Mucosa of rectum (tissue), 2 donors: ENCODE results near the gene SHH.
A peak's percentile ranks its signal among the peaks of the same experiment; 100 is the strongest.

ENCODE experiments used
- H3K27ac ChIP-seq, 2 donors: one replicate each; pipeline ENCODE4 v1.7.0; 2013; ENCODE audit warnings: inconsistent platforms in 2 of 2, low read depth in 2 of 2, low read length in 2 of 2
- H3K27me3 ChIP-seq, 2 donors: one replicate each; pipeline ENCODE4 v1.7.0; 2013; ENCODE audit warnings: low read length in 2 of 2; ENCODE audit not compliant: control insufficient read depth in 2 of 2, insufficient read depth in 2 of 2
- H3K36me3 ChIP-seq, 2 donors: one replicate each; pipeline ENCODE4 v1.7.0; 2013; ENCODE audit warnings: low read length in 2 of 2; ENCODE audit not compliant: control insufficient read depth in 2 of 2, insufficient read depth in 2 of 2
- H3K4me1 ChIP-seq, 2 donors: one replicate each; pipeline ENCODE4 v1.7.0; 2013; ENCODE audit warnings: low read length in 2 of 2, mild to moderate bottlenecking in 1 of 2; ENCODE audit not compliant: control insufficient read depth in 2 of 2, insufficient read depth in 2 of 2
- H3K4me3 ChIP-seq, 2 donors: one replicate each; pipeline ENCODE4 v1.7.0; 2013; ENCODE audit warnings: low read length in 2 of 2
- H3K9ac ChIP-seq, 2 donors: one replicate each; pipeline ENCODE4 v1.7.0; 2013; ENCODE audit warnings: low read length in 2 of 2, low read depth in 1 of 2, mild to moderate bottlenecking in 1 of 2
- H3K9me3 ChIP-seq, 2 donors: one replicate each; pipeline ENCODE4 v1.7.0; 2013; ENCODE audit warnings: low read length in 2 of 2; ENCODE audit not compliant: control insufficient read depth in 2 of 2
- donor health status: healthy.
- donor health status: Normal muscosa, but diverticular disease.

The SHH gene

DNA sequence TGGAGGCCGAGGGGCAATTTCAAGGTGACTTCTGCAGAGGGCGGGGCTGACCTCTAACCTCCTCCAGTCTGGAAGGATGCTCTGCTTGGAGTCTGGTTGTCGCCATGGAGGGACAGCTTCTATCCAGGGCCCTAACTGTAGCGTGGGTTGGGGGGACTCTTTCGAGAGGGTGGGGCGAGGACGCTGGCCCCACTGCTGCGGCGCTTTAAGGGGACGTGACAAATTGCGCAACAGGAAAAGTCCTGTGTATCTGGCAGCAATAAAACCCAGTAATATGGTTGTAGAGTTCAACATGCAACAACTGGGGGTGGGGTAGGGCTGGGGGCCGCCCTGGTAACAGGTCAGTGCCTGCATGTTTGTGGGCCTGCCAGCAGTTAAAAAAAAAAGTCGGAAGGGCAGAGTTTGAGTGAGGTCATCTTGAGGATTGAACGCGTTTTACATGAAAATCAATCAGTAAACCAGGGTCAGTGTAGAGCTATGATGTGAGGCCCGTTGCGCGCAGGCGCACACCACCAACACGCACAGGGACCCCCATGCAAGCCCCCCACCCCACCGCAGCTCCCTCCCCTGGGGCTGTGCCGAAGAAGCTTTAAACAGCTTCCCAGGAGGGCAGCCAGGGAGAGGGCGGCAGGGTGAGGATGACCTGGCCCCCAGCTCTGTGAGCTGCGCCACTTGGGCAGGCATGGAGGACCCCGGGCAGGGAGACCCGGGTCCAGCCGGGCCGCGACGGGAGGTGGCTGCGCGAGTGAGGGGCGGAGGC, 4.3 kb downstream of the SHH start:
- Histone ChIP-seq H3K27me3 (peaks cover 26 to 29% of the 10 kb centered on the region in 2 donors), H3K4me1 (peaks cover 28 to 38% of the 10 kb centered on the region in 2 donors), H3K36me3 (no peaks in the 10 kb centered on the region), H3K27ac (peak overlapping the region; percentile 82 to 83), H3K4me3 (peak overlapping the region; percentile 63 to 66), H3K9me3 (no peaks in the 10 kb centered on the region), H3K9ac (peak overlapping the region; percentile 60 to 76)

DNA sequence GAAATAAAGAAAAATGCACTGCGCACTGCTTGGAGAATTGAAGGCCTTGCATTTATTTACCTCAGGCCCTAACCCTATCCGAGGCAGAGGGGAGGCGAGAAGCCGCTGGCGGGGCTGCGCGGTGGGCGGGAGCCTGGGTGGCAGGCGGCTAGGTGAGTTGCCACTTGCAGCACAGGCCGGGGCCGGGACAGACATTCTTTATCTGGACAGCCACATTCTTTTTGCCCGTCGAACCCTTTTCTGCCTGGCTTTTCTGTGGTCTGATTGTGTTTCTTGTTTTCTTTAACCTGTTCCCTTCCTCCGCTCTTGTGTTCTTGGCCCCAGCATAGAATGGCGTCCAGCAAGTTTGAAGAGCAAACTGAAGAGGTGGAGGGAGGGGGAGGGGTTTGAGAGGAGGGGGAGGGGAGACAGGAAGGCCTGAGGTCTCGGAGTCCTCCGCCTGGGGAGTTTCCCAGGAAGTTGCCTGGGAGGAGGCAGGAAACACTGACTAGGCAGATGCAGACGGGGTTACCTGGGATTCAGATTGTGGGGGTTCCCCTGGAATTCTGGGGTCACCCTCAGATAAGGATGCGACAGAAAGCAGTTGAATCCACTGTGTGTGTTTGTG, 5.1 kb downstream of the SHH start:
- H3K9ac ChIP-seq: no peak overlapping the region
- peak overlapping the region; percentile 48 to 52 for H3K27ac ChIP-seq
- no peaks in the 10 kb centered on the region for H3K9me3 ChIP-seq
- H3K4me1 ChIP-seq: peaks cover 28 to 36% of the 10 kb centered on the region in 2 donors
- H3K36me3 ChIP-seq: no peaks in the 10 kb centered on the region
- no peak overlapping the region for H3K4me3 ChIP-seq
- H3K27me3 ChIP-seq: peaks cover 18 to 24% of the 10 kb centered on the region in 2 donors

- Histone ChIP-seq H3K27me3 (peaks cover 9 to 17% of the 10 kb centered on the region in 2 donors), H3K9me3 (no peaks in the 10 kb centered on the region), H3K4me1 (peaks cover 27% of the 10 kb centered on the region in 2 donors), H3K27ac (no peak overlapping the region), H3K9ac (no peak overlapping the region), H3K36me3 (no peaks in the 10 kb centered on the region), H3K4me3 (no peak overlapping the region)
Measured at GRCh38 chr7:155806096-155806871, 6.0 kb downstream of the SHH start.

DNA sequence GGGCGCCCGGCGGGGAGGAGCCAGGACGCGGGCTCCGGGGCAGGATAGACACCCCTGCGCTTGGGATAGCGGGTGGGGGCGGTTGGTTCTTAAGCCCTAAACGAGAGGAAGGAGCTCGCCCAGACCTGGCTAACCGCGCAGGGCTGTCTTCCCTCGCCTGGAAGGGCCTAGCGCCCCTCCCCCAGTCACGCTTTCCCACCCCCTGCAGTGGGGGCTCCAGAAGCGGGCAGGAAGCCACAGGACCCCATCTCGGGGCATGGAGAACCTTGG, 6.5 kb downstream of the SHH start:
- H3K27me3 ChIP-seq: peaks cover 7 to 15% of the 10 kb centered on the region in 2 donors
- no peaks in the 10 kb centered on the region for H3K9me3 ChIP-seq
- H3K27ac ChIP-seq: no peak overlapping the region
- H3K9ac ChIP-seq: no peak overlapping the region
- no peaks in the 10 kb centered on the region for H3K36me3 ChIP-seq
- peaks cover 24 to 26% of the 10 kb centered on the region in 2 donors for H3K4me1 ChIP-seq
- H3K4me3 ChIP-seq: no peak overlapping the region

DNA sequence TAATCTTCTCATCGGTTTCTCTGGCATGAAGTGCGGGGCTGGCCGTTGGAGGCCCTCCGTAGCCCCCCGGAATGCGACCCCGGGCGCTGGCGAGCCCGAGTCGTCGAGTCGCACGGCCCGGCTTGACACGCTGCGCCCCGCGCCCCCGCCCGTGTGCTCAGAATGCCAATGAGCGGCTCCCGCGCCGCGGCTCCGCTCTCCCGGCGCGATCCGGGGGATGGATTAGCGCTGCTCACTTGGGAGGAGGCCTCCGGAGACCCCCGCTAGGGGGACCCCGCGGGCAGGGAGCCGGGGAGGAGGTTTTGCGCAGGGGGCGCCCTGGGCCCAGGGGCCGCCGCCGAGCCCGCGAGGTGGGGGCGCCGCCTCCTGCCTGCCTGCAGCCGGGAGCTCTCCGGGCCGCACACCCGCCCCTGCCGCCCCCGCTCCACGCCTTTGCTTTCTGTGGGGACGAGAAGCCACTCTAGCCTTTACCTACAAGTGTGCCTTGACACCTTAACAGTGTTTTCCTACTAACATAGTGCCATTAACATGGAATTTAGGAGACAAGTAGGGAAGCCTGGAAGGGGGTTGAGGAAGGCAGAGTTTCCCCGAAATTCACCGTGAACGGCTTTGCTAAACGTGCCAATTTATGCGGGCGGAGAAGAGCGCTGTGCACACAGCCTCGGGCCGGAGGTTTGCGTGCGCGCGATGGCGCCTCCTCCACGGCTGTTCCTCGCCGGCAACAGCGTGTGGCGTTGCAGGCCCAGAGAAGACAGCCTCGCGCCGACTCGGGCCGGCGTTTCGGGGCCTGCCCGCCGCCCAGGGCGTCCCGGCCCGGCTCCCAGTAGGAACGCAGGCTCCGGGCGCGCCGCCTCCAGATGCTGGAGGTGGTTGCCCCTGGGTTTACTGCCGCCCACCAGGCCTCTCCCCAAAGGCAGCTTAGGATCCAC, 7.1 kb downstream of the SHH start:
- Histone ChIP-seq H3K9me3 (no peaks in the 10 kb centered on the region), H3K4me3 (peak overlapping the region; percentile 57 to 59), H3K27ac (no peak overlapping the region), H3K9ac (peak overlapping the region in 1 of 2 donors; percentile 33), H3K4me1 (peaks cover 19 to 20% of the 10 kb centered on the region in 2 donors), H3K36me3 (no peaks in the 10 kb centered on the region), H3K27me3 (peaks cover 2 to 12% of the 10 kb centered on the region in 2 donors)

DNA sequence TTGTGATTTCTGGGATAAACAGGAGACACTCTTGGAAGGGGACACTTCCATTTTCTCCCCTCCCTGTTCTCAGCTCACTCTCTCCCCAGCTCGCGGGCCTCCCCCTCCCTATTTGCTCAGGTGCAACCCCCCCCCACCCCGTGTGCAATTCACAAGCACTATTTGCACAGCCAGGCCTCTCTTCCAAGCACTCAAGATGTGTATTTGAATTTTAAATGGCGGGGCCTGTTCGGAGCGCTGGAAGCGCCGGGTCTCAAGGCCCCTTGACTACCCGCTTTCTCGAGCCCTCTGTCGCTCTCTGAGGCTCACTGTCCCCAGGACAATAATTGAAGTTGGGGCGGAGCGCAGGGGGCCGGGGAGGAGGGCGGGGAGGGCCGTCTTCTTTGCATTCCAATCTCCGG, 7.8 kb downstream of the SHH start:
- H3K27ac ChIP-seq: peak overlapping the region; percentile 67 to 77
- H3K27me3 ChIP-seq: peaks cover 0 to 10% of the 10 kb centered on the region in 2 donors
- no peaks in the 10 kb centered on the region for H3K36me3 ChIP-seq
- H3K4me3 ChIP-seq: no peak overlapping the region
- peaks cover 15 to 16% of the 10 kb centered on the region in 2 donors for H3K4me1 ChIP-seq
- no peaks in the 10 kb centered on the region for H3K9me3 ChIP-seq
- no peak overlapping the region for H3K9ac ChIP-seq

GRCh38 chr7:155803418-155804376, 8.6 kb downstream of the SHH start:
- H3K4me1 ChIP-seq: peaks cover 14 to 16% of the 10 kb centered on the region in 2 donors
- peak overlapping the region; percentile 62 to 64 for H3K4me3 ChIP-seq
- H3K36me3 ChIP-seq: no peaks in the 10 kb centered on the region
- peaks cover 0 to 10% of the 10 kb centered on the region in 2 donors for H3K27me3 ChIP-seq
- H3K27ac ChIP-seq: peak overlapping the region; percentile 67 to 77
- no peaks in the 10 kb centered on the region for H3K9me3 ChIP-seq
- H3K9ac ChIP-seq: peak overlapping the region in 1 of 2 donors; percentile 58

GRCh38 chr7:155802906-155803417, 9.3 kb downstream of the SHH start:
- peaks cover under 1 to 10% of the 10 kb centered on the region in 2 donors for H3K27me3 ChIP-seq
- no peaks in the 10 kb centered on the region for H3K36me3 ChIP-seq
- no peaks in the 10 kb centered on the region for H3K9me3 ChIP-seq
- H3K27ac ChIP-seq: no peak overlapping the region
- no peak overlapping the region for H3K4me3 ChIP-seq
- no peak overlapping the region for H3K9ac ChIP-seq
- peaks cover 14 to 16% of the 10 kb centered on the region in 2 donors for H3K4me1 ChIP-seq

DNA sequence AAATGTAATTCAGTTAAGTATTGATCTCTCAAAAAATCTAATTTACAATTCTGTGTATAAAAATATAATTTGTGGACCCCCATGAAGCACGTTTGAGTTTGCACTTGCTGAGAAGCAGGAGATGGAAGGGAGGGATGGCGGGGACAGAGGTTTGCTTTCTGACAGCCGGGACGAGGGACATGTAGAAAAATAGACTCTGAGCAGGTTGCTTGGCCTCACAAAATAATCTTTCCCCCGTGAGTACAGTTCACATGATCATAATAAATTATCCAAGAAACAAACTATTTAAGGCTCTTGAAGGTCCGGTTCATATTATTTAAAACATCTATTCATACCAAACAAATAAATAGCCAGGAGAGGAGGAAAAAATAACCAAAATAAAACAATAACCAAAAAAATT, 10.0 kb downstream of the SHH start:
- Histone ChIP-seq H3K9ac (no peak overlapping the region), H3K27me3 (peaks cover 2 to 8% of the 10 kb centered on the region in 2 donors), H3K36me3 (no peaks in the 10 kb centered on the region), H3K27ac (no peak overlapping the region), H3K4me3 (no peak overlapping the region), H3K9me3 (no peaks in the 10 kb centered on the region), H3K4me1 (peaks cover 9 to 11% of the 10 kb centered on the region in 2 donors)
